A673 (cell line): Measurements from ENCODE around the gene LENEP.

ENCODE experiments used
- CTCF ChIP-seq: fragments of 300-800, 200-600 bp; sonication (generic); conservative IDR thresholded peaks from 2 replicates; pipeline ENCODE4 v1.5.1; 2017; ENCODE audit warnings: low read depth, mild to moderate bottlenecking, antibody characterized with exemption, low read length, moderate library complexity, mixed read lengths
- EZH2 ChIP-seq: fragments of 200-600 bp; sonication (generic); IDR thresholded peaks from 2 replicates; pipeline ENCODE4 v1.6.1; 2017; ENCODE audit warnings: borderline replicate concordance, low read depth, mild to moderate bottlenecking, mixed read lengths, antibody characterized with exemption, low read length; ENCODE audit not compliant: poor library complexity, severe bottlenecking

- peak; percentile 41; the same call in 1 of the 2 replicates for TF ChIP-seq CTCF
- TF ChIP-seq EZH2, result no peak
Observed at GRCh38 chr1:154973344-154974101, 19.9 kb upstream of the LENEP start.
